CD8-positive, alpha-beta memory T cell (primary cell): ENCODE results near the gene DPY30. TPM values are rescaled to one million over a fixed set of nuclear protein-coding genes. Genes with fewer than 3 reads are reported as not detected.
A peak's percentile ranks its signal among the peaks of the same experiment; 100 is the strongest.
"Not testable (repeated sequence)": the region's sequence is repeated elsewhere in the genome, so short reads cannot be mapped to it uniquely, and the experiment has no call there.

ENCODE experiments used
- CTCF ChIA-PET: fragments of 350-600 bp; sonication (Branson Sonifier 250); formaldehyde crosslinking; loops from one replicate; lab custom pipeline; 2021; ENCODE audit warnings: antibody characterized with exemption; lab: Charles Lee
- POLR2A ChIA-PET: fragments of 350-600 bp; sonication (Branson Sonifier 250); formaldehyde crosslinking; loops from one replicate; lab custom pipeline; 2021; ENCODE audit warnings: antibody characterized with exemption; lab: Charles Lee
- DNase-seq, 5 donors: peaks; one replicate each; pipeline versions ENCODE4 v3.0.0 to v3.0.0-alpha.2; 2020 to 2022; ENCODE audit warnings: mixed read lengths in 1 of 5
- H3K27ac ChIP-seq: one replicate; pipeline ENCODE4 v1.7.0; 2013; ENCODE audit warnings: low read depth, mild to moderate bottlenecking, low read length, moderate library complexity
- H3K27me3 ChIP-seq: 2 replicates; pipeline ENCODE4 v1.7.0; 2013; ENCODE audit warnings: low read length, mild to moderate bottlenecking; ENCODE audit not compliant: insufficient read depth, poor library complexity, severe bottlenecking
- H3K36me3 ChIP-seq: 2 replicates; pipeline ENCODE4 v1.7.0; 2013; ENCODE audit warnings: mild to moderate bottlenecking, low read length, moderate library complexity; ENCODE audit not compliant: insufficient read depth
- H3K4me1 ChIP-seq: 2 replicates; pipeline ENCODE4 v1.7.0; 2013; ENCODE audit warnings: mild to moderate bottlenecking, low read length, moderate library complexity; ENCODE audit not compliant: insufficient read depth
- H3K4me3 ChIP-seq: 2 replicates; pipeline ENCODE4 v1.7.0; 2013; ENCODE audit warnings: mild to moderate bottlenecking, low read length
- H3K9me3 ChIP-seq: 2 replicates; pipeline ENCODE4 v1.7.0; 2013; ENCODE audit warnings: mild to moderate bottlenecking, low read length
- H3K27ac Mint-ChIP-seq, 8 donors: one replicate each; pipeline ENCODE4 v1.8.0; 2020 to 2021; ENCODE audit warnings: mixed read lengths in 8 of 8, mild to moderate bottlenecking in 6 of 8, inconsistent platforms in 3 of 8, moderate library complexity in 3 of 8
- H3K27me3 Mint-ChIP-seq, 2 donors: one replicate each; pipeline ENCODE4 v1.8.0; 2020 to 2021; ENCODE audit warnings: mixed read lengths in 2 of 2, mild to moderate bottlenecking in 1 of 2, moderate library complexity in 1 of 2
- H3K36me3 Mint-ChIP-seq, 3 donors: one replicate each; pipeline ENCODE4 v1.8.0; 2020 to 2021; ENCODE audit warnings: mixed read lengths in 3 of 3, inconsistent platforms in 1 of 3, mild to moderate bottlenecking in 1 of 3
- H3K4me1 Mint-ChIP-seq, 3 donors: one replicate each; pipeline ENCODE4 v1.8.0; 2020 to 2021; ENCODE audit warnings: mixed read lengths in 3 of 3, inconsistent platforms in 1 of 3, mild to moderate bottlenecking in 1 of 3
- H3K4me3 Mint-ChIP-seq, 7 donors: one replicate each; pipeline ENCODE4 v1.8.0; 2020 to 2021; ENCODE audit warnings: mixed read lengths in 7 of 7, mild to moderate bottlenecking in 6 of 7, moderate library complexity in 4 of 7, inconsistent platforms in 2 of 7
- H3K9me3 Mint-ChIP-seq, 5 donors: one replicate each; pipeline ENCODE4 v1.8.0; 2020 to 2022; ENCODE audit warnings: mixed read lengths in 5 of 5, mild to moderate bottlenecking in 3 of 5, moderate library complexity in 2 of 5, inconsistent platforms in 1 of 5
- polyA plus RNA-seq: library from polyadenylated mRNA; unstranded; fragments of 300-500 nt; fragmentation: Illumina TruSeq; gene quantifications from one replicate; pipeline ENCODE4 v1.2.3, GENCODE V29; 2021
- total RNA-seq, 2 experiments: library from RNA; stranded (reverse); gene quantifications; one replicate each; pipeline ENCODE4 v1.2.3, GENCODE V29; 2021

DPY30 gene
- total and polyA plus RNA-seq, 3 experiments from 2014 or later = 78.2 to 155 (median 82.7) TPM

DNA sequence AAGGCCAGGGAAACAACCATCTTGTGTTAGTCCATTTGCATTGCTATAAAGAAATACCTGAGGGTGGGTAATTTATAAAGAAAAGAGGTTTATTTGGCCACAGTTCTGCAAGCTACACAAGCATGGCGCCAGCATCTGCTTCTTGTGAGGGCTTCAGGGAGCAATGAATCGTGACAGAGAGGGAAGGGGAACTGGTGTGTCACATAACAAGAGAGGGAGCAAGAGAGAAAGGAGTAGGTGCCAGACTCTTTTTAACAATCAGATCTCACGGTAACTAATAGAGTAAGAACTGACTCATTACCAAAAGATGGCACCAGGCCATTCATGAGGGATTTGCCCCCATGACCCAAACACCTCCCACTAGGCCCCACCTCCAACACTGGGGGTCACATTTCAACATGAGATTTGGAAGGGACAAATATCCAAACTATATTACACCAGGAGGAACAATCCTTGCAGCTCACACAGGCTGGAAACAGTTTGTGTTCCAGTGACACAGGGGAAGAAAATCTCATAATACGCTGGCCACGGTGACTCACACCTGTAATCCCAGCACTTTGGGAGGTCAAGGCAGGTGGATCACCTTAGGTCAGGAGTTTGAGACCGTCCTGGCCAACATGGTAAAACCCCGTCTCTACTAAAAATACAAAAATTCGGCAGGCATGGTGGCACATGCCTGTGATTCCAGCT, 5.3 kb downstream of the DPY30 start:
- H3K4me1 ChIP-seq, H3K36me3 ChIP-seq, DNase-seq, H3K27ac ChIP-seq, H3K9me3 Mint-ChIP-seq, H3K27me3 ChIP-seq, CTCF ChIA-PET, H3K4me3 ChIP-seq, H3K9me3 ChIP-seq, H3K4me3 Mint-ChIP-seq, POLR2A ChIA-PET, H3K27me3 Mint-ChIP-seq: not testable (repeated sequence)
- peak overlapping the region in 5 of 8 donors; percentile 0 to 52 (median 45) for H3K27ac Mint-ChIP-seq
- H3K4me1 Mint-ChIP-seq = peaks cover 27 to 41% (median 39%) of the 10 kb centered on the region in 3 donors
- peaks cover 4 to 34% (median 19%) of the 10 kb centered on the region in 3 donors for H3K36me3 Mint-ChIP-seq

DNA sequence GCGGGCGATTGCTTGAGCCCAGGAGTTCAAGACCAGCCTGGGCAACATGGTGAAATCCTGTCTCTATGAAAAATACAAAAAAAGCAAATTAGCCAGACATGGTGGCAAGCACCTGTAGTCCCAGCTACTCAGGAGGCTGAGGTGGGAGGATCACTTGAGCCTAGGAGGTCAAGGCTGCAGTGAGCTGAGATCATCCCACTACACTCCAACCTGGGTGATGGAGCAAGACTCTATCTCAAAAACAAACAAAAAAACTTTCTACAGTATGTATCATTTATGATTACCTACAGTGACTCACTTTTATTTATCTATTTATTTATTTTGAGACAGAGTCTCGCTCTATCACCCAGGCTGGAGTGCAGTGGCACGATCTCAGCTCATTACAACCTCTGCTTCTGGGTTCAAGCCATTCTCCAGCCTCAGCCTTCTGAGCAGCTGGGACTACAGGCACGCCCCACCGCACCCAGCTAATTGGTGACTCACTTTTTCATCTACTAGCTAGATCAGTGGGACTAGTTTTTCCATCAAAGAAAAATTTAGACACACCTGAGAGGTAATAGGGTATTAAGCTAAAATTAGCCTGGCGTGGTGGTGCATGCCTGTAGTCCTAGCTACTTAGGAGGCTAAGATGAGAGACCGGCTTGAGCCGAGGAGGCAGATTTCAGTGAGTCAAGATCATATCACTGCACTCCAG, 20.7 kb downstream of the DPY30 start:
- H3K4me3 ChIP-seq, H3K27me3 Mint-ChIP-seq, DNase-seq, H3K4me3 Mint-ChIP-seq, H3K9me3 Mint-ChIP-seq, H3K4me1 Mint-ChIP-seq, POLR2A ChIA-PET, H3K27ac ChIP-seq, H3K27me3 ChIP-seq, H3K9me3 ChIP-seq, H3K4me1 ChIP-seq, CTCF ChIA-PET: not testable (repeated sequence)
- peak overlapping the region in 1 of 8 donors; percentile 81 for H3K27ac Mint-ChIP-seq
- peaks cover 12% of the 10 kb centered on the region for H3K36me3 ChIP-seq
- H3K36me3 Mint-ChIP-seq = peaks cover 0 to 49% (median 8%) of the 10 kb centered on the region in 3 donors

DNA sequence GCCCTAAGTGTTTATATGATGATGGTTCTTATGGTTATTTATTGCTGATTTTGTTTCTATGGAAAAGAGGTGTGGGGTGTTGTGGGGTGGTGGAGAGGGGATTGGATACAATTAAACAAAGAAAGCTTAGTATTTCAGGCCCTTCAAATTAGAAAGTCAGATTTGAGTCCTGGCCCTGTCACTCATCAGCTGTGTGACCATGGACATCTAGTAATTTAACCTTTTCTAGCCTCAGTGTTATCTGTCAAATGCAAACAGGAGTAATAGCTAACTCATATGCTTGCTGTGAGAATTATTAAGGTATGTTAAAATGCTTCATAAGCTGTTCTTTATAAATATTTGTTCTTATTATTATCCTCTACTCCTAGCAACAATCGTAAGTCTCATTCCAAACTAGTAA, 26.7 kb downstream of the DPY30 start:
- Mint-ChIP-seq H3K27ac (peak overlapping the region in 7 of 8 donors; percentile 8 to 95 (median 57)), H3K4me1 (peaks cover 23 to 33% (median 32%) of the 10 kb centered on the region in 3 donors), H3K9me3 (no peaks in the 10 kb centered on the region), H3K27me3 (no peaks in the 10 kb centered on the region), H3K4me3 (peak overlapping the region in 1 of 7 donors; percentile 67), H3K36me3 (peaks cover 0 to 26% (median 5%) of the 10 kb centered on the region in 3 donors)
- H3K36me3 ChIP-seq = peaks cover 3% of the 10 kb centered on the region
- ChIA-PET POLR2A (interaction anchor here (0.5 to 1.5 kb wide), 4 partner anchors 8 to 155 kb away, joined by 3 to 6 read pairs (median 4); partner anchors contain the start of genes DPY30 and SPAST), CTCF (interaction anchor here (0.8 to 1.3 kb wide), 2 partner anchors 24 to 51 kb away, joined by 3 to 5 read pairs; partner anchors contain the start of gene SPAST)
- H3K27me3 ChIP-seq = no peaks in the 10 kb centered on the region
- H3K4me3 ChIP-seq = no peak overlapping the region
- DNase-seq = no peak
- H3K4me1 ChIP-seq = peaks cover 14% of the 10 kb centered on the region
- H3K9me3 ChIP-seq = no peaks in the 10 kb centered on the region
- H3K27ac ChIP-seq = no peak overlapping the region

DNA sequence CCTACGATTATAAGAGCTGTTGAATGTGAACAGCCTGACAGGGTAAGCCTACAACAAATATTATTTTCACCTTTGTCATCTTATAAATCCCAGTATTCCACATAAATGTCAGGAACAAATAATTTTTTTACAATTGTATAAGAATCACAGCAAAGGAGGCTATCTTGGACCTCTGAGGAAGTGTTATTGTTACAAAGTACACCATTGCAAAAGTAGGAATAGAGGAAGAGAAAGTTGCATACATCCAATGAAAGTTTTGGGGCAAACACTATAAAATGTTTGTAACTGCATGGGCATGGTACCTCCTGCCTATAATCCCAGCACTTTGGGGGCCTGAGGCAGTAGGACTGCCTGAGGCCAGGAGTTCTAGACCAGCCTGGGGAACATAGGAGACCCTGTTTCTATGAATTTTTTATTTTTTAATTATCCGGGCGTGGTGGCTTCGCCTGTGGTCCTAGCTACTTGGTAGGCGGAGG, 28.1 kb downstream of the DPY30 start:
- Histone ChIP-seq H3K4me1 (peaks cover 24% of the 10 kb centered on the region), H3K27me3 (no peaks in the 10 kb centered on the region), H3K4me3 (peak overlapping the region; percentile 79), H3K27ac (peak overlapping the region; percentile 66), H3K9me3 (no peaks in the 10 kb centered on the region), H3K36me3 (no peaks in the 10 kb centered on the region)
- Mint-ChIP-seq H3K27ac (peak overlapping the region; percentile 92 to 97 (median 96)), H3K36me3 (peaks cover 0 to 19% (median 5%) of the 10 kb centered on the region in 3 donors), H3K27me3 (no peaks in the 10 kb centered on the region), H3K4me3 (peak overlapping the region; percentile 88 to 95 (median 92)), H3K9me3 (no peaks in the 10 kb centered on the region), H3K4me1 (peaks cover 31 to 44% (median 44%) of the 10 kb centered on the region in 3 donors)
- ChIA-PET POLR2A (interaction anchor here (1.8 kb wide), 1 partner anchor 28 kb away, joined by 8 read pairs; the partner anchor contains the start of gene DPY30), CTCF (interaction anchor here (1.8 kb wide), 1 partner anchor 28 kb away, joined by 4 read pairs; the partner anchor contains the start of gene DPY30)
- no peak for DNase-seq

DNA sequence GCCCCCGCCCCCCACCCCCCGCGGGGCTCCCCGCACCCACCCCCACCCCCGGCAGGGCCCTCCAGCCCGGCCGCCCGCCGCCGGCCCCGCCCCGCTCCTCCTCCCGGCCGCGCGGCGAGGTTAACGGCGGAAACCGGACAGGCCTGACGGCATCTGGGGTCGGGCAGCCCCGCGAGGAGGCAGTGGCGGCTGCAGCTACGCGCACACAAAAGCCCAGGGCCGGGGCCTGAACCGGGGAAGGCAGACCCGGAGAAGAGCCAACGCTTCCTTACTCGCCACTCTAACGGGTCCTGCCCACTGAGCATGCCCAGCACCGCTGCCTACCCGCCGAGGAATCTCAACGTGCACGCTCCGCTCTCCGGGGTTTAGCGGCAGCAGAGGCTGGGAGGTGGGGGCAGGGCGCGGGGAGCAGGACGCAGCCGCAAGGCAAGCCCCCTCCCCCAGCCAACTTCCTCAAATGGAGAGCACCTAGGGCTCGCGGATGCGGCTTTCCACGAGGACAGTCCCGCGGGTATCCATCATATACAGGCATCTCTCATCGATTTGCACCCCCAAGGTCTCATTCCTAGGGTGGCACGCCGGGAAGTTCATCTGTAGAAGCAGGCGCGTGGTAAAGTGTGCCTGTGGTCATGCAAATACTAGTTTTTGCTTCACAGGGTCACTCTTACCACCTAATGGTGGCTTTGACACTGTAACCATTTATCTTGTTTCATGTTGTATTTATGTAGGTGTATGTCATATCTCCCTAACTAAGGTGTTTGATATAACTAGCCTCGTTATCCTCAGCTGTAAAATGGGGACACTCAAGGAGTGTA, 28.7 kb downstream of the DPY30 start, which contains the start of gene MEMO1:
MEMO1 (minus strand) TSS at position 339 of the 815 bp plus-strand sequence. CDS start 761 bp downstream, outside the sequence.
- Mint-ChIP-seq H3K9me3 (no peaks in the 10 kb centered on the region), H3K4me3 (peak within 1 kb of the TSS; percentile 88 to 95 (median 92)), H3K27me3 (no peaks in the 10 kb centered on the region), H3K27ac (peak within 1 kb of the TSS; percentile 92 to 97 (median 96)), H3K36me3 (peaks cover 0 to 13% (median 0%) of the 10 kb centered on the region in 3 donors), H3K4me1 (peaks cover 34 to 51% (median 50%) of the 10 kb centered on the region in 3 donors)
- Histone ChIP-seq H3K27ac (peak within 1 kb of the TSS; percentile 66), H3K36me3 (no peaks in the 10 kb centered on the region), H3K4me3 (peak within 1 kb of the TSS; percentile 79), H3K9me3 (no peaks in the 10 kb centered on the region), H3K4me1 (peaks cover 31% of the 10 kb centered on the region), H3K27me3 (no peaks in the 10 kb centered on the region)
- ChIA-PET POLR2A (interaction anchor here (1.0 to 1.8 kb wide), 2 partner anchors 29 to 53 kb away, joined by 3 to 8 read pairs; partner anchors contain the start of genes DPY30 and SPAST), CTCF (interaction anchor here (1.8 kb wide), 1 partner anchor 29 kb away, joined by 4 read pairs; the partner anchor contains the start of gene DPY30)
- DNase-seq = peak; percentile 78 to 94 (median 90)

DNA sequence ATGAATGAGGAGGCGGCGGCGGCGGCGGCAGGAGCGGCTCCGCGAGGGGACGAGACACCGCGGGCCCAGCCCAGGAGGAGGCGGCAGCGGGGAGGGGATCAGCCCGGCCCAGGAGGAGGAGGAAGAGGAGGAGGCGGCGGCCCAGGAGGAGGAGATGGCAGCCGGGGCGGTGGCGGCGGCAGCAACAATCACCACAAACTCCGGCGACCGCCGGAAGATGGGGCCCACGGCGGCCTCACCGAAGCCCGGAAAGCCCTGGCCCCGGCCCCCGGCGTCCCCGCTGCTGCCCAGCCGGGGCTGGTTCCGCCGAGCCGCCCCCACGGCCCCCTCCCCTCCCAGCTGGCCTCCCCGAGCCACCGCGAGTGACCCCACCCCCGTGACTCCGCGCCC, 29.3 kb downstream of the DPY30 start:
- Mint-ChIP-seq H3K4me1 (peaks cover 40 to 57% (median 56%) of the 10 kb centered on the region in 3 donors), H3K4me3 (peak overlapping the region; percentile 39 to 95 (median 60)), H3K36me3 (peaks cover 0 to 13% (median 0%) of the 10 kb centered on the region in 3 donors)
- CTCF ChIA-PET = interaction anchor here (1.8 kb wide), 1 partner anchor 29 kb away, joined by 4 read pairs; the partner anchor contains the start of gene DPY30
- not testable (repeated sequence) for H3K27me3 ChIP-seq, H3K27ac Mint-ChIP-seq, H3K4me3 ChIP-seq, H3K27ac ChIP-seq, H3K9me3 ChIP-seq, H3K9me3 Mint-ChIP-seq, H3K27me3 Mint-ChIP-seq, H3K36me3 ChIP-seq
- peak; percentile 55 to 80 (median 76) for DNase-seq
- H3K4me1 ChIP-seq = peaks cover 37% of the 10 kb centered on the region
- POLR2A ChIA-PET = interaction anchor here (1.0 to 1.8 kb wide), 2 partner anchors 29 to 53 kb away, joined by 3 to 8 read pairs; partner anchors contain the start of genes DPY30 and SPAST
